Colonic mucosa (tissue), 4 donors: Measurements from ENCODE around the gene MRPS18C. TPM values are rescaled to one million over a fixed set of nuclear protein-coding genes. Genes with fewer than 3 reads are reported as not detected.
"Not testable (repeated sequence)": the region's sequence is repeated elsewhere in the genome, so short reads cannot be mapped to it uniquely, and the experiment has no call there.

Source experiments
- DNase-seq: peaks from one replicate; pipeline ENCODE4 v3.0.0-alpha.2; 2020
- H3K27ac ChIP-seq: fragments of 200-600 bp; one replicate; pipeline ENCODE4 v1.8.0; 2021
- H3K27me3 ChIP-seq: fragments of 200-600 bp; one replicate; pipeline ENCODE4 v1.8.0; 2021
- H3K36me3 ChIP-seq: fragments of 200-600 bp; one replicate; pipeline ENCODE4 v1.8.0; 2021
- H3K4me1 ChIP-seq: fragments of 200-600 bp; one replicate; pipeline ENCODE4 v1.8.0; 2021; ENCODE audit warnings: mild to moderate bottlenecking
- H3K4me3 ChIP-seq: fragments of 200-600 bp; one replicate; pipeline ENCODE4 v1.8.0; 2021
- H3K9ac ChIP-seq, 2 donors: one replicate each; pipeline ENCODE4 v1.7.0; 2013; ENCODE audit warnings: control low read depth in 2 of 2, low read depth in 2 of 2, low read length in 2 of 2
- H3K9me3 ChIP-seq: fragments of 200-600 bp; one replicate; pipeline ENCODE4 v1.8.0; 2021
- intact Hi-C: fragments of 100-400 bp; cut with DNase I; formaldehyde crosslinking; loops from one replicate; pipeline ENCODE4 v1.14.1; 2022
- total RNA-seq, 2 donors: library from RNA; stranded (reverse); fragmentation: NEBNext Ultra II Directional in 1 of 2; extraction: Animal tissue kit (Norgen Biotek cat#: 25700) in 1 of 2; gene quantifications; one replicate each; pipeline ENCODE4 v1.2.1, GENCODE V29; 2021
- TF ChIP-seq, protein P1 (sequence below): fragments of 200-600 bp; IDR thresholded peaks from one replicate; pipeline ENCODE4 v1.8.0; 2022; ENCODE audit warnings: antibody characterized with exemption, mild to moderate bottlenecking
- donor health status: healthy.
- donor health status: DM: no; HTN: no; CAD: no.
- donor health status: DM: no; HTN: no; CAD: no.

The MRPS18C gene
- total RNA-seq, 2 donors from 2014 or later, result 38.2 to 57.6 TPM

DNA sequence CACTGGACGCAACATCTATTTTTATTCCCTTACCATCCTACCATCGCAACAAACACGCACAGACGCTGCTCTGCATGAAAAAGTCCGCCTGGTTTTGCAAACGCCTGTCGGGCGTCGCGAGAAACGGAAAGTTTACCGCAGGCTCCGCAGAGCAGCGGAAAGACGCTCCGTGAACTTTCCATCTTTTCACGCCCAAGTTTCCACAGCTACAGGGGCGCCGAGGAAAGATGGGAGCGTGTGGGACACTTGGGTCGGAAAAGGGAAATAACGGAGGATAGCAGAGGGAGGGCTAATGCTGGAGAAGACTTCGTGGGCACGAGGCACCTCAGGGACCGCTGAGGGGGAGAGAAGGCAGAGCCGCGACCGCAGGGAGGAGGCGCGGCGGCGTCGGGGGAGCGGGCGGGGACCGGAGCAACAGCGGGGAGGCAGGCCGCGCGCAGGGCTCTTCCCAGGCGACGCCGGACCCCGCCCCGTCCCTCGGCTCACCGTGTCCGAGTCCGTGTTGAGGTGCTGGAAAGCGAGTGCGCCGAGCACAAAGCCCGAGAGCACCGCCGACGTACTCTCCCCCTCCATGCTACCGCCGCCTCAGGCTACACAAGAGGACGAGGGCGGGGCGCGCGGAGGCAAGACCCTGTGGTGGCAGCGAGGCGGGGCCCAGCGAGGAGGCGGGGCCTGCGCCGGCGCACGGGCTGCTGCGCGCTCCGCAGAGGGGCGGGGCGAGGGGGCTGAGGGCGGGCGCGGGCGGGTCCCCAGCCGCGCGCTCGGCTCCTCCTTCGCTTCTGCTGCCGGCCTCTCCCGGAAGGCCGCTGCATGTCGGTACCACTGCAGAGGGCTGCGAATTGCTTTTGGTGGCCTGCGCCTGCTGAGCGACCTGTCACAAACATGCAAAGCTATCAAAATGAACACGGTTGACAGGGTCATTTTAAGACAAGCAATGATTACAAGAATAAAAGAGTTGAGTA is 28.9 kb downstream of the MRPS18C start, which contains the start of gene ABRAXAS1:
ABRAXAS1 (minus strand) TSS at position 601 of the 962 bp plus-strand sequence; CDS start at position 573, 28 bp downstream.
- intact Hi-C loops, result no loop called here
- Histone ChIP-seq H3K4me3 (peak within 1 kb of the TSS; percentile 79), H3K36me3 (no peaks in the 10 kb centered on the region), H3K9me3 (no peaks in the 10 kb centered on the region), H3K27ac (peak within 1 kb of the TSS; percentile 84), H3K9ac (peak within 1 kb of the TSS; percentile 79 to 82), H3K4me1 (no peaks in the 10 kb centered on the region), H3K27me3 (no peaks in the 10 kb centered on the region)
- peak; percentile 92 for DNase-seq
- TF ChIP-seq, protein P1, sequence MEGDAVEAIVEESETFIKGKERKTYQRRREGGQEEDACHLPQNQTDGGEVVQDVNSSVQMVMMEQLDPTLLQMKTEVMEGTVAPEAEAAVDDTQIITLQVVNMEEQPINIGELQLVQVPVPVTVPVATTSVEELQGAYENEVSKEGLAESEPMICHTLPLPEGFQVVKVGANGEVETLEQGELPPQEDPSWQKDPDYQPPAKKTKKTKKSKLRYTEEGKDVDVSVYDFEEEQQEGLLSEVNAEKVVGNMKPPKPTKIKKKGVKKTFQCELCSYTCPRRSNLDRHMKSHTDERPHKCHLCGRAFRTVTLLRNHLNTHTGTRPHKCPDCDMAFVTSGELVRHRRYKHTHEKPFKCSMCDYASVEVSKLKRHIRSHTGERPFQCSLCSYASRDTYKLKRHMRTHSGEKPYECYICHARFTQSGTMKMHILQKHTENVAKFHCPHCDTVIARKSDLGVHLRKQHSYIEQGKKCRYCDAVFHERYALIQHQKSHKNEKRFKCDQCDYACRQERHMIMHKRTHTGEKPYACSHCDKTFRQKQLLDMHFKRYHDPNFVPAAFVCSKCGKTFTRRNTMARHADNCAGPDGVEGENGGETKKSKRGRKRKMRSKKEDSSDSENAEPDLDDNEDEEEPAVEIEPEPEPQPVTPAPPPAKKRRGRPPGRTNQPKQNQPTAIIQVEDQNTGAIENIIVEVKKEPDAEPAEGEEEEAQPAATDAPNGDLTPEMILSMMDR, result no peak

DNA sequence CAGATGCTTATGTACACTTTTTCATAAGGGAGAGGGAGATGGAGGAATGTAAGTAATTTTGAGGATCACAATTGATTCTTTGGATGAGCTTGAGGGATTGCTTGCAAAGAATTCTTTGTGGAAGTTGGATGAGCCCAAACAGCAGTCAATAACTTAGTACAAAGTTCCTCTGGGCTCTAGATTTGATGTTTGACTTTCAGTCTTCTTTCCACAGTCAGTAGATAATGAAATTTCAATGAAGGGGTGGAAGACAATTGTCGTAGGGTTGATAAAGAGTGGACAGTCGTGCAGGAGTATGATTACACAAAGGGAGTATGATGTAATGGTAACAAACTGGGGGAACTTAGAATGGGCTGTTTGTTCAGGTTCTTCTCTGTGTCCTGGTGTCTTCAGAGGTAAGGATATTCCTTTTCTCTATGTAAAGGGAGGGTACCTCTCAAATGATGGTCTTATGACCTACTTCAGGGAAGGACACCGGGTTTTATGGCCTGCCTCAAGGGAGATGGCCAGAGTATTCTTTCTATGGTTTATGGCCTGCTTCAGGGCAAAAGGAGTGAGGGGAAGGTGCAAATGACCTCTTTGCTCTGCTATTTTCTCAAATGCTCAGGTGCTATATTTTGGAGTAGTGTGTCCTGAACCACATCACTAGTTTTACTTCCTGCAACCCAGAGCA is 30.7 kb downstream of the MRPS18C start:
- Histone ChIP-seq H3K9ac (no peak overlapping the region), H3K27me3 (no peaks in the 10 kb centered on the region), H3K4me3 (no peak overlapping the region), H3K9me3 (no peaks in the 10 kb centered on the region), H3K4me1 (no peaks in the 10 kb centered on the region), H3K36me3 (no peaks in the 10 kb centered on the region), H3K27ac (no peak overlapping the region)
- no peak for DNase-seq
- TF ChIP-seq, protein P1, result no peak
- intact Hi-C loops, result no loop called here

DNA sequence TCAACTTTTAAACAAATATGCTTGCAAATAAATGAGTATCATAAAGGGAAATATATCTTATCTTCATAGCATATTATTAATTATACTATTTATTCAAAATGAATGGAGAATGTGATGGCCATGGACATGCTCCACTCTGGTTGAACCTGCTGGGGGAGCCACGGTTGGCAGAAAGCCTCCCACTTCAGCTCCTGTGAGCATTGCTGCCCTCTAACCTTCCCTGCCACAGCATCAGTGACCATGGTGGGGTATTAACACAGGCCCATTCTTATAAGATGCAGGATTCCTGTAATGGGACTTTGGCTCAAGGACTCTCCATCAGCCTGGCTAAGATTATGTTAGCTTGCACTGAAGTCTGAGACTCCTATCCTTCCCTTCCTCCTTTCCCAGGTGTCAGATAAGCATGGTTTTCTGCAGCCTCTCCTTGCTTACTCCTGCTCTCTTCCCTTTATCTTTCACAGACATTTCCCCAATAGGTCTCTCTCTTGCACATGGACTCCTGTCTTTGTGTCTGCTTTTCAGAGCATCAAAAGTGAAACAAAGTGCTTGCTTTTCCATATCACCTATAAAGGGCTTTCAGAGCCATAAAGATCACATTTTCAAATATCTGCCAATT is 34.0 kb downstream of the MRPS18C start:
- no peak overlapping the region for H3K4me3 ChIP-seq
- no peaks in the 10 kb centered on the region for H3K36me3 ChIP-seq
- no peak overlapping the region for H3K27ac ChIP-seq
- DNase-seq, result no peak
- TF ChIP-seq, protein P1, result no peak
- intact Hi-C loops, result no loop called here
- H3K27me3 ChIP-seq, result no peaks in the 10 kb centered on the region
- no peaks in the 10 kb centered on the region for H3K4me1 ChIP-seq
- no peaks in the 10 kb centered on the region for H3K9me3 ChIP-seq
- H3K9ac ChIP-seq, result no peak overlapping the region

DNA sequence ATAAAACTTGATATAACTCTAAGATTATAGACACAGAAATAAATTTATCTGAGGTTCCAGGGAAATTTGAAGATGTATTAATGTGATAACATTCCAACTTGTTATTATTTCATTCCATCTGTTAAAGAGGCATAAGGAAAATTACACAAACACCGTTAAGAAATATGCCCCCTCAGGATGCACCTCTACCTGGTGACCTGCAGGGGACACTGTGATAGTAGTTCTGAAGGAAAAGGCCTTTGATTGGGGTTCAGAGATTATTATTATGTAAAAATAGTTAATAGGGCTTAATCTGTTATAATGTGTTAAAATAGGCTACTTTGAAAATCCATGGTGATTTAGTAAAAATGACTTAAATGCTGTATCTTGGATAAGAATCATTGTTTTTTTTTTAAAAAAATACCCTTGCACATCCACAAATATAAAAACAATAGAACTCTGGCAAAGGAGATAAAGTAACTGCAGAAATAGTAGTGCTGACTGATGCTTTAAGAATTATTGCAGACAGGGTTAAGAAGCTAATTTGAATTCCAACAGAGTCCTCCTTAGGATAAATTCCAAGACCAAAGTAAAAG is 35.1 kb downstream of the MRPS18C start:
- intact Hi-C loops, result no loop called here
- Histone ChIP-seq H3K4me1 (no peaks in the 10 kb centered on the region), H3K9ac (no peak overlapping the region), H3K27ac (no peak overlapping the region), H3K4me3 (no peak overlapping the region), H3K27me3 (no peaks in the 10 kb centered on the region), H3K36me3 (no peaks in the 10 kb centered on the region), H3K9me3 (no peaks in the 10 kb centered on the region)
- no peak for DNase-seq
- TF ChIP-seq, protein P1, result peak; percentile 66

GRCh38 chr4:83496085-83496917 is 40.4 kb downstream of the MRPS18C start:
- H3K27ac ChIP-seq, H3K9ac ChIP-seq, H3K9me3 ChIP-seq, H3K4me3 ChIP-seq, H3K4me1 ChIP-seq, H3K27me3 ChIP-seq, DNase-seq, intact Hi-C loops, H3K36me3 ChIP-seq: not testable (repeated sequence)
